HEK293 (cell line): ENCODE data around the gene IARS1.

Source experiments
- CTCF ChIP-seq: fragments of 450-650 bp; formaldehyde crosslinking; IDR thresholded peaks from 2 replicates; pipeline ENCODE4 v1.5.1; 2016; ENCODE audit warnings: missing biosample characterization, missing genetic modification characterization
- GLIS1 ChIP-seq: fragments of 450-650 bp; formaldehyde crosslinking; IDR thresholded peaks from 2 replicates; pipeline ENCODE4 v1.5.1; 2016; ENCODE audit warnings: missing biosample characterization, missing genetic modification characterization
- HOXC10 ChIP-seq: sonication (generic); formaldehyde crosslinking; IDR thresholded peaks from 2 replicates; pipeline ENCODE4 v1.8.1; 2023; ENCODE audit warnings: mild to moderate bottlenecking, missing genetic modification reagents
- INSM2 ChIP-seq: fragments of 450-650 bp; formaldehyde crosslinking; IDR thresholded peaks from 2 replicates; pipeline ENCODE4 v1.5.1; 2016; ENCODE audit warnings: missing biosample characterization, missing genetic modification characterization
- KLF7 ChIP-seq: fragments of 450-650 bp; formaldehyde crosslinking; IDR thresholded peaks from 2 replicates; pipeline ENCODE4 v1.5.1; 2016; ENCODE audit warnings: missing biosample characterization, missing genetic modification characterization, borderline replicate concordance
- REST ChIP-seq: fragments of 450-650 bp; formaldehyde crosslinking; IDR thresholded peaks from 2 replicates; pipeline ENCODE4 v1.5.1; 2016; ENCODE audit warnings: missing biosample characterization, missing genetic modification characterization
- YY1 ChIP-seq: fragments of 450-650 bp; formaldehyde crosslinking; IDR thresholded peaks from 2 replicates; pipeline ENCODE4 v1.5.1; 2018; ENCODE audit warnings: missing biosample characterization, missing genetic modification characterization
- ZBTB26 ChIP-seq: fragments of 450-650 bp; formaldehyde crosslinking; optimal IDR thresholded peaks from 2 replicates; pipeline ENCODE3; 2016; ENCODE audit warnings: missing biosample characterization, mild to moderate bottlenecking, missing genetic modification characterization
- ZBTB48 ChIP-seq: fragments of 450-650 bp; formaldehyde crosslinking; IDR thresholded peaks from 2 replicates; pipeline ENCODE4 v1.5.1; 2016; ENCODE audit warnings: missing biosample characterization, missing genetic modification characterization
- ZBTB6 ChIP-seq: fragments of 450-650 bp; formaldehyde crosslinking; IDR thresholded peaks from 2 replicates; pipeline ENCODE4 v1.5.1; 2017; ENCODE audit warnings: missing biosample characterization, missing genetic modification characterization
- ZBTB7A ChIP-seq: fragments of 450-650 bp; formaldehyde crosslinking; IDR thresholded peaks from 2 replicates; pipeline ENCODE4 v1.5.1; 2016; ENCODE audit warnings: low read depth, missing biosample characterization, missing genetic modification characterization
- ZNF175 ChIP-seq: fragments of 450-650 bp; formaldehyde crosslinking; IDR thresholded peaks from 2 replicates; pipeline ENCODE4 v1.5.1; 2016; ENCODE audit warnings: missing biosample characterization, missing genetic modification characterization
- ZNF211 ChIP-seq: fragments of 450-650 bp; formaldehyde crosslinking; IDR thresholded peaks from 2 replicates; pipeline ENCODE4 v1.5.1; 2016; ENCODE audit warnings: low read depth, missing biosample characterization, missing genetic modification characterization
- ZNF274 ChIP-seq, 2 experiments: fragments of 200-500 bp in 1 of 2; fragments of 450-650 bp in 1 of 2; sonication (Bioruptor generic) in 1 of 2; formaldehyde crosslinking in 1 of 2; IDR thresholded peaks; 2 replicates each; pipeline versions ENCODE4 v1.5.1 to v1.6.1; 2014 to 2016; ENCODE audit warnings: borderline replicate concordance in 1 of 2, inconsistent platforms in 1 of 2, low read length in 1 of 2, missing biosample characterization in 1 of 2, missing genetic modification characterization in 1 of 2
- ZNF488 ChIP-seq: fragments of 450-650 bp; formaldehyde crosslinking; IDR thresholded peaks from 2 replicates; pipeline ENCODE4 v1.5.1; 2016; ENCODE audit warnings: missing biosample characterization, missing genetic modification characterization
- ZNF555 ChIP-seq: fragments of 450-650 bp; formaldehyde crosslinking; conservative IDR thresholded peaks from 2 replicates; pipeline ENCODE4 v1.5.1; 2017; ENCODE audit warnings: missing biosample characterization, mild to moderate bottlenecking, missing genetic modification characterization, inconsistent platforms
- ZNF624 ChIP-seq: fragments of 450-650 bp; formaldehyde crosslinking; IDR thresholded peaks from 2 replicates; pipeline ENCODE4 v1.5.1; 2017; ENCODE audit warnings: missing biosample characterization, missing genetic modification characterization
- ZNF692 ChIP-seq: fragments of 450-650 bp; formaldehyde crosslinking; IDR thresholded peaks from 2 replicates; pipeline ENCODE4 v1.5.1; 2016; ENCODE audit warnings: missing biosample characterization, missing genetic modification characterization
- ZNF747 ChIP-seq: fragments of 450-650 bp; formaldehyde crosslinking; IDR thresholded peaks from 2 replicates; pipeline ENCODE4 v1.5.1; 2016; ENCODE audit warnings: missing biosample characterization, missing genetic modification characterization
- TF ChIP-seq, protein P1 (sequence below): fragments of 450-650 bp; formaldehyde crosslinking; IDR thresholded peaks from 2 replicates; pipeline ENCODE4 v1.5.1; 2017; ENCODE audit warnings: missing biosample characterization, mild to moderate bottlenecking, missing genetic modification characterization, moderate library complexity

Gene IARS1

DNA sequence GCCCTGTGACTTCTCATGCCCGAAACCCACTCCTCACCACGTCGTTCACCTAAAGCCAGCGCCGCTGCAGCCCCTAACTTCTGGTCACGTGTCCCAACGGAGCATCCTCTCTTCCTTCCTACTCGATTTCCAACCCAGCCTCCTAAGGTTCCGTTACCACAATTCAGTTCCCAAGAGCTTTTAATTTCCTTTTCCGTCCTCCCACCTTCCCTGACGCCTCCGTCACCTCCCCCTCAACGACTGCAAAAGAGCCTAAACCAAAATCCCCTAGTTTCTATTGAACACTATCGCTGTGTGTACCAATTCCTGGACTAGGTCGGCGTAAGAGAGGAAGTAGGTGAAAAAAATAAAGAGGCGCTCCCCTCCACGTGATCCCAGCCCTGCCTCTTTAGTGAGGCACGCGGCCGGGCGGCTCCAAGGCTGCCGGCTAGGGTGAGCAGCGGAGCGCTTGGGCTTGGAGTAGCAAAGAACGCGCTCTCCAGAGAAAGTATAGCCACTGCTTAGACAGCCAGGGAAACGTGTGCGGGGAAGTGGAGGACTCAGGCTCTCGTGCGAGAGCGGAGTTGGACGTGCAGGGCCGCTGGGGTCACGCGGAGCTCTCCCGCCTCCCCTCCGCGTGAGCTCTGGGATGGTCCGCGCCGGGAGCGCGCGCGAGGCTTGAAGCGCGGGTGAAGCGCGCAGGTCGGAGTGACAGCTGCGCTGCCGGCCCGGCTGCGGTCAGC is 31.9 kb upstream of the IARS1 start, which contains the start of the genes CENPP and NOL8 (continued):
- no peak for TF ChIP-seq ZNF211 (tag by site-specific recombination)
- peak; percentile 70 for TF ChIP-seq YY1
- peak; percentile 59; the same call in 1 of the 2 replicates for TF ChIP-seq REST (tag by site-specific recombination)
- TF ChIP-seq, protein P1, sequence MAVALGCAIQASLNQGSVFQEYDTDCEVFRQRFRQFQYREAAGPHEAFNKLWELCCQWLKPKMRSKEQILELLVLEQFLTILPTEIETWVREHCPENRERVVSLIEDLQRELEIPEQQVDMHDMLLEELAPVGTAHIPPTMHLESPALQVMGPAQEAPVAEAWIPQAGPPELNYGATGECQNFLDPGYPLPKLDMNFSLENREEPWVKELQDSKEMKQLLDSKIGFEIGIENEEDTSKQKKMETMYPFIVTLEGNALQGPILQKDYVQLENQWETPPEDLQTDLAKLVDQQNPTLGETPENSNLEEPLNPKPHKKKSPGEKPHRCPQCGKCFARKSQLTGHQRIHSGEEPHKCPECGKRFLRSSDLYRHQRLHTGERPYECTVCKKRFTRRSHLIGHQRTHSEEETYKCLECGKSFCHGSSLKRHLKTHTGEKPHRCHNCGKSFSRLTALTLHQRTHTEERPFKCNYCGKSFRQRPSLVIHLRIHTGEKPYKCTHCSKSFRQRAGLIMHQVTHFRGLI (tag by site-specific recombination) = no peak
- peak; percentile 89 for TF ChIP-seq INSM2
- TF ChIP-seq ZBTB48 = peak; percentile 84
- TF ChIP-seq ZNF175 (tag by site-specific recombination) = no peak
- TF ChIP-seq HOXC10 = no peak
- TF ChIP-seq ZBTB26 = peak; percentile 99
- TF ChIP-seq KLF7 (tag by site-specific recombination) = peak; percentile 79; the same call in 1 of the 2 replicates
- TF ChIP-seq ZNF555 = no peak
- no peak for TF ChIP-seq ZNF488 (tag by site-specific recombination)
- TF ChIP-seq ZNF274 (IDR thresholded peaks at IDR 0.05; ENCODE audit: low read length) = no peak
- no peak for TF ChIP-seq ZNF274 (tag by site-specific recombination; IDR thresholded peaks at IDR 0.05; ENCODE audit: borderline replicate concordance)
- no peak for TF ChIP-seq ZNF747
- peak; percentile 93 for TF ChIP-seq ZNF692
- no peak for TF ChIP-seq ZBTB7A (tag by site-specific recombination)
- TF ChIP-seq ZNF624 (tag by site-specific recombination) = peak; percentile 91
- no peak for TF ChIP-seq ZBTB6 (tag by site-specific recombination)
- TF ChIP-seq CTCF (tag by site-specific recombination) = no peak
- no peak for TF ChIP-seq GLIS1
